Sigmoid colon (tissue), 4 donors: ENCODE results near the gene SDK1.

Source experiments
- EP300 ChIP-seq, 4 donors: sonication (generic); formaldehyde crosslinking; IDR thresholded peaks; one replicate each; pipeline ENCODE4 v1.6.1; 2017; ENCODE audit warnings: antibody characterized with exemption in 4 of 4
- POLR2AphosphoS5 ChIP-seq, 4 donors: sonication (generic); formaldehyde crosslinking; IDR thresholded peaks; one replicate each; pipeline ENCODE4 v1.6.1; 2017; ENCODE audit warnings: antibody characterized with exemption in 4 of 4
- TF ChIP-seq, protein P1 (sequence below), 4 experiments: fragments of 450-650 bp in 3 of 4; fragments of 200-600 bp in 1 of 4; IDR thresholded peaks; one replicate each; pipeline ENCODE4 v1.5.1; 2016 to 2019; ENCODE audit warnings: antibody characterized with exemption in 4 of 4, mild to moderate bottlenecking in 3 of 4, moderate library complexity in 2 of 4

DNA sequence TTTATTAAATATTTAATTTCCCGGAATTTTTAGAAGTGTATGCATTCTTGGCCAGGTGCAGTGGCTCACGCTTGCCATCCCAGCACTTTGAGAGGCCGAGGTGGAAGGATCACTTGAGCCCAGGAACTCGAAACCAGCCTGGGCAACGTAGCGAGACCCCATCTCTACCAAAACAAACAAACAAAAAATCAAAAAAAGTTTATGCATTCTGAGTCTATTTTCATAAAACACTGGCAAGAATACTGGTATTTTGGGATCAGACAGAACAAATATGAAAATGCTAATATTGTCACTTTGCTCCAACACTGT lies 940.2 kb downstream of the SDK1 start:
- TF ChIP-seq, protein P1, sequence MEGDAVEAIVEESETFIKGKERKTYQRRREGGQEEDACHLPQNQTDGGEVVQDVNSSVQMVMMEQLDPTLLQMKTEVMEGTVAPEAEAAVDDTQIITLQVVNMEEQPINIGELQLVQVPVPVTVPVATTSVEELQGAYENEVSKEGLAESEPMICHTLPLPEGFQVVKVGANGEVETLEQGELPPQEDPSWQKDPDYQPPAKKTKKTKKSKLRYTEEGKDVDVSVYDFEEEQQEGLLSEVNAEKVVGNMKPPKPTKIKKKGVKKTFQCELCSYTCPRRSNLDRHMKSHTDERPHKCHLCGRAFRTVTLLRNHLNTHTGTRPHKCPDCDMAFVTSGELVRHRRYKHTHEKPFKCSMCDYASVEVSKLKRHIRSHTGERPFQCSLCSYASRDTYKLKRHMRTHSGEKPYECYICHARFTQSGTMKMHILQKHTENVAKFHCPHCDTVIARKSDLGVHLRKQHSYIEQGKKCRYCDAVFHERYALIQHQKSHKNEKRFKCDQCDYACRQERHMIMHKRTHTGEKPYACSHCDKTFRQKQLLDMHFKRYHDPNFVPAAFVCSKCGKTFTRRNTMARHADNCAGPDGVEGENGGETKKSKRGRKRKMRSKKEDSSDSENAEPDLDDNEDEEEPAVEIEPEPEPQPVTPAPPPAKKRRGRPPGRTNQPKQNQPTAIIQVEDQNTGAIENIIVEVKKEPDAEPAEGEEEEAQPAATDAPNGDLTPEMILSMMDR (IDR thresholded peaks at IDR 0.05) = no peak
- TF ChIP-seq POLR2AphosphoS5 (IDR thresholded peaks at IDR 0.05) (no peak), EP300 (IDR thresholded peaks at IDR 0.05) (no peak)
